Measurements from ENCODE around the gene SGK1. TPM values are rescaled to one million over a fixed set of nuclear protein-coding genes. Genes with fewer than 3 reads are reported as not detected.
A peak's percentile ranks its signal among the peaks of the same experiment; 100 is the strongest.

SGK1 gene
- total RNA-seq, 1 donor from 2014 or later = 25.8 TPM

- intact Hi-C loops (cut with micrococcal nuclease) = no loop called here
Observed at GRCh38 chr6:134296762-134297161, 21.1 kb downstream of the SGK1 start.

GRCh38 chr6:134295953-134296553 is 21.9 kb downstream of the SGK1 start:
- peaks cover 18% of the 10 kb centered on the region for H3K4me1 ChIP-seq
- H3K27ac ChIP-seq (replicated peaks) = peak overlapping the region; percentile 49
- H3K36me3 ChIP-seq = no peaks in the 10 kb centered on the region
- no peak for DNase-seq
- no peaks in the 10 kb centered on the region for H3K27me3 ChIP-seq (ENCODE audit: low read depth)
- no peak overlapping the region for H3K4me3 ChIP-seq
- no peak for TF ChIP-seq CTCF (IDR thresholded peaks at IDR 0.05; ENCODE audit: borderline replicate concordance)
- no peaks in the 10 kb centered on the region for H3K9me3 ChIP-seq (replicated peaks)
- intact Hi-C loops (cut with micrococcal nuclease) = no loop called here

More at GRCh38 chr6:134296762-134297161, 21.1 kb downstream of the SGK1 start:
- H3K27me3 ChIP-seq (ENCODE audit: low read depth) = no peaks in the 10 kb centered on the region
- H3K4me3 ChIP-seq = no peak overlapping the region
- H3K27ac ChIP-seq (replicated peaks) = no peak overlapping the region
- DNase-seq = no peak
- TF ChIP-seq CTCF (IDR thresholded peaks at IDR 0.05; ENCODE audit: borderline replicate concordance) = no peak
- no peaks in the 10 kb centered on the region for H3K9me3 ChIP-seq (replicated peaks)
- H3K36me3 ChIP-seq = no peaks in the 10 kb centered on the region
- H3K4me1 ChIP-seq = peaks cover 18% of the 10 kb centered on the region

GRCh38 chr6:134293659-134294161 is 24.2 kb downstream of the SGK1 start:
- H3K4me1 ChIP-seq = peaks cover 22% of the 10 kb centered on the region
- no peak for DNase-seq
- intact Hi-C loops (cut with micrococcal nuclease) = no loop called here
- no peaks in the 10 kb centered on the region for H3K36me3 ChIP-seq
- H3K9me3 ChIP-seq (replicated peaks) = no peaks in the 10 kb centered on the region
- H3K27me3 ChIP-seq (ENCODE audit: low read depth) = no peaks in the 10 kb centered on the region
- H3K4me3 ChIP-seq = no peak overlapping the region
- H3K27ac ChIP-seq (replicated peaks) = no peak overlapping the region
- no peak for TF ChIP-seq CTCF (IDR thresholded peaks at IDR 0.05; ENCODE audit: borderline replicate concordance)

GRCh38 chr6:134291156-134291555 is 26.8 kb downstream of the SGK1 start:
- no peak for DNase-seq
- Histone ChIP-seq H3K4me3 (no peak overlapping the region), H3K9me3 (replicated peaks) (no peaks in the 10 kb centered on the region), H3K4me1 (peaks cover 26% of the 10 kb centered on the region), H3K27me3 (ENCODE audit: low read depth) (no peaks in the 10 kb centered on the region), H3K36me3 (no peaks in the 10 kb centered on the region), H3K27ac (replicated peaks) (no peak overlapping the region)
- TF ChIP-seq CTCF (IDR thresholded peaks at IDR 0.05; ENCODE audit: borderline replicate concordance) = no peak
- intact Hi-C loops (cut with micrococcal nuclease) = no loop called here

- intact Hi-C loops (cut with micrococcal nuclease) = no loop called here
- H3K9me3 ChIP-seq (replicated peaks) = no peaks in the 10 kb centered on the region
- no peaks in the 10 kb centered on the region for H3K27me3 ChIP-seq (ENCODE audit: low read depth)
- H3K4me1 ChIP-seq = peaks cover 13% of the 10 kb centered on the region
- no peak for TF ChIP-seq CTCF (IDR thresholded peaks at IDR 0.05; ENCODE audit: borderline replicate concordance)
- DNase-seq = no peak
- H3K36me3 ChIP-seq = no peaks in the 10 kb centered on the region
- H3K4me3 ChIP-seq = no peak overlapping the region
- H3K27ac ChIP-seq (replicated peaks) = peak overlapping the region; percentile 36
Observed at GRCh38 chr6:134289204-134289575, 28.7 kb downstream of the SGK1 start.

All from left ventricle myocardium inferior (tissue), 1 donor.